Activated T-cell treated with anti-CD3 and anti-CD28 coated beads for 1 hour (primary cell): Measurements from ENCODE around the gene PLPPR2.
A peak's percentile ranks its signal among the peaks of the same experiment; 100 is the strongest.
"Not testable (repeated sequence)": the region's sequence is repeated elsewhere in the genome, so short reads cannot be mapped to it uniquely, and the experiment has no call there.

Experiments
- DNase-seq: peaks from one replicate; pipeline ENCODE4 v3.0.0-alpha.2; 2020; ENCODE audit warnings: low read depth

Gene PLPPR2

DNA sequence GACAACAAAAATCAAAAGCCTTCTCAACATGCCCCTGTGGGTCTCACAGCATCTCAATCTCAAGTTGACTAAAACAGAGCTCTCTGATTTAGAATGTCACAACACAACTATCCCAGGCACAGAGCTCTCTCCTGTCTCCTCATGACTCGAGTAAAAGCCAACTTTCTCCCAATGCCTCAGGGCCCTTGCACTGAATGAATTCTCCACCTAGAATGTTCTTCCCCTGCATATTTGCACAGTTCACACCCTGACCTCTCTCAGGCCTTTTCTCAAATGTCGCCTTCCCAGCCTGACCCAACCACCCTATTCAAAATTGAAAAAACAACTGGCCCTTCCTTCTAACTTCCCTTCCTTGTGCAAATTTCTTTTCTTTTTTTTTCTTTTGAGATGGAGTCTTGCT is 15.5 kb downstream of the PLPPR2 start:
- DNase-seq = no peak

DNA sequence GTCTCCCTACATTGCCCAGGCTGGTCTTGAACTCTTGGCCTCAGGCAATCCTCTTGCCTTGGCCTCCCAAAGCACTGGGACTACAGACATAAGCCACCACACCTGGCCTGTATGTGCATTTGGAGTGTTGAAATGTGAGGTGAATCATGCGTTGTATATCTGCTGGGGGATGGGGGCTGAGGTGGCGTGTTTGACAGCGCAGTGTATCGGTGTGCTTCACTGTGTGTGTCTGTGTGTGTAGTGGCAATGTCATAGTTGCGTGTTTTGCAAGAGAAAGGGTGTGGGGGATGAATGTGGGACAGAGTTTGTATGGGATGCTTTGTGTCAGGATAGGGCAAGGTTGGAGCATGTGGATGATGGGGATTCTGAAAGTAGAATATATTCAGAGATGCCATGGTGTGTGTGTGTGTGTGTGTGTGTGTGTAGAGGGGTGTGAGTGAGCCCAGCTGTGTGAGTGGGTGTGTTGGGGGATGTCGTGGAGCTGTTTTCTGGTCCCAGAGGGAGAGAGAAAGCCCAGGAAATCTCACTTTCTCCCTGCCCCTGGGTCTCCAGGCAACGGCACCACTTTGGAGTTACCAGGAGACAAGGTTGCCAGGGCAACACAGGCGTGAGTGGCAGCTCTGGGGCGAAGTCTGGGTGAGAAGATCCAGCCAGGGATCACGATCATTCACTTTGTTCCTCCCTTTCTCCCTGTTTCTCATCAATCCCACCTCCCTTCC is 18.1 kb downstream of the PLPPR2 start:
- DNase-seq = no peak

DNA sequence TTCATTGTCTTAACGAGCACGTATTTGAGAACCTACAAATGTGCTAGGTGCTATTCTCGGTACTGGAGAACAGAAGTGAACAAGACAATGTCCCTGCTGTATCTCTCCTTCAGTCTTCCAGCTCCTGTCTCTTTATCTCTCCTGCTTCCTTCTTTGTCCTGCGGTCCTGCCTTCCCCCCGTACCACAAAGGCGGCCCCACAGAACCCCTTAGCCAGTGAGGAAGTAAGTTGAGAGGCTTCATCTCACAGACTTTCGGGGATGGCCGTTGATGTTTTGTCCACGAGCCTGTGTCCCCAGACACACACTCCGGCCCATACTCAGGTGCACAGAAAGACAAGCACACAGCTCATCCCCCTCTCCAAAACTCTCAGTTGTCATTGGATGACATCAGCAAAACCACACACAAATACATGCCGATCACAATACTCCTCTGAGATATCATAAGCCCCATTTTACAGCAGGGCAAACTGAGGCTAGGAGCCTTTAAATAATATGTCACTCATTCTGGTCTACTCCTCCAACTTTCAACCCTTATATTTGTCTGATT is 18.7 kb downstream of the PLPPR2 start:
- DNase-seq = no peak

DNA sequence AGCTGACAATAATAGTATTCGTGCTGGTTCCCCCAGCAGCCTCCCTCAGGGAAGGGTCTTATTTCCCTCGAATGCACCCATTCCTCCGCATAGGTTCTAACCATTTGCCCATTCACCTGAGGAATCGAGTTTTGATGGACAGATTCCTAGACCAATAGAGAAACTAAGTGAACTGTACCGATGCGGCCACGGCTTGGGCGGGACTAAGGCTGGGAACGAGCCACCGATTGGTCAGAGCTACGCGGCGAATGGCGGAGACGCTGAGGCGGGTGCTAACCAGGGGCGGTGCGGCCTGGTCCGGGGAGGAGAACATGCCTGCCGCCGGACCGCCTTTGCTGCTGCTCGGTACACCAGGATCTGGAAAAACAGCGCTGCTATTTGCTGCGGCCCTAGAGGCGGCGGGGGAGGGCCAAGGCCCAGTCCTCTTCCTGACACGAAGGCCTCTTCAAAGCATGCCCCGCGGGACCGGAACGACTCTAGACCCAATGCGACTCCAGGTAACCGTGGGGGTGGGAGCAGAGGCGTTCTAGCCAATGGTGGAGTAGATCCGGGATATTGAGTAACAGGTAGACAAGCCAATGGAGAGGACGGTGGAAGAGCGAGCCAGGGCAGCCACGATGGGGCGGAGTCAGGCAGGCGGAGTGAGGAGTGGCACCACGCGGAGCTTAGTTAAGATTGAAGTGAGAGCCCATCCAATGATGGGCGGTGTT is 19.4 kb downstream of the PLPPR2 start, which contains the start of gene SWSAP1:
TSS of gene SWSAP1 (plus strand) at position 234 of the 710 bp plus-strand sequence. CDS start at position 249, 15 bp downstream.
- peak; percentile 92 for DNase-seq

DNA sequence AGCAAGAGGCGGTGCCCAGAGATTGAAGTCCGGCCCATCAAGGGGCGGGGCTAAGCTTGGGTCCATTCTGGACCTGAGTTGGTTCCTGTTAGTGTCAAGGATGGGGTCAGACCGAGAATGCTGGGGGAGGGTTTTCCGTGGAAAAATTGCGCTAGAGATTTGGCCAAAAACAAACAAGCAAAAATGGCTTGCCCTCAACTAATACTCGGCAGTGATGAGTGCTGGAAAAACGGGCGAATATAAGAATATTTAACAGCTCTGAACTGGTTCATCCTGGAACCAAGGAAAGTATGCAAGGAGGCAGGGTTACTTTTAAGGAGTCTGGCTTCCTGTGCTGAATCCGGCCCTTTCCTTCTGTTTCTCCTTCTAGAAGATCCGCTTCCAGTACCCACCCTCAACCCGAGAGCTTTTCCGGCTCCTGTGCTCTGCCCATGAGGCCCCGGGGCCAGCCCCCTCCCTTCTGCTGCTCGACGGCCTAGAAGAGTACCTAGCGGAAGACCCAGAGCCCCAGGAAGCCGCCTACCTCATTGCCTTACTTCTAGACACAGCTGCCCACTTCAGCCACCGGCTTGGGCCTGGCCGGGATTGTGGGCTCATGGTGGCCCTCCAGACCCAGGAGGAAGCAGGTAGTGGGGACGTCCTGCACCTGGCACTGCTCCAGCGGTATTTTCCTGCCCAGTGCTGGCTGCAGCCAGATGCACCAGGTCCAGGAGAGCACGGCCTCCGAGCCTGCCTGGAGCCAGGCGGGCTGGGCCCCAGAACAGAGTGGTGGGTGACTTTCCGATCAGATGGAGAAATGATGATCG is 20.1 kb downstream of the PLPPR2 start:
- peak; percentile 60 for DNase-seq

DNA sequence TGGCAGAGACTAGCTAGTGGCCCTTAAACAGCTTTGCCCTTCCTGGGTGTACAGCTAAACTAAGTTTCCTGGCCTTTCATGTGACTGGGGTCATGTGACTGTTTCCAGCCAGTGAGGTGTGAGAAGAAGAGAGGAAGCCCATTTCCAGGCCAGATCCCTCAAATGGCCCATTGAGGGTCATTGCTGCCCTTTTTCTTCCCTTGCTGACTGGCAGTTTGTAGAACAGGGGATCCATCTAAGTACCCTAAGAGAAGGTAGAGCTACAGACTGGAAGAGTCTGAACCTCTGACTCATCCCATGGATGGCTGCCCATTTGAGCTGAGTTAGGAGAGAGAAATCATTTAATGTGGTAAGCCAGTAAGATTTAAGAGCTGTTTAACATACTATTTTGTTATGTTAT is 22.0 kb downstream of the PLPPR2 start:
- no peak for DNase-seq

DNA sequence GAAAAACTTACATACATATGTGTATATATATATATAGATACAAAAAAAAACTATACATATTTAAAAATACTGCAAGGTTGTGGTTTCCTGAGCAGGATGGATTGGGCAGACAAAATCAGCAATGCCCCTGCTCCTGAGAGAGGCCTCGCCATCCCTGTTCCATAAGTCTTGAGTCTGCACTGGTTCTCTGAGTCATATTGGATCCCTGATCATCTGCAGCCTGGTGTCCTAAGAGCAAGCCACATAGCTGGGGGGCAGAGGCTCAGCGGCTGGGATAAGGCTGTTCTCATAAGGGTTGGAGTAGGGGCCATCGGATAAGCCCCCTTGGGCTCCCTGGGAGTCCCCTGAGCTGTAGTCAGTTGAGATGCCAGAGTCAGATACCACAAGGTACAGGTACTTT is 22.5 kb downstream of the PLPPR2 start:
- no peak for DNase-seq

DNA sequence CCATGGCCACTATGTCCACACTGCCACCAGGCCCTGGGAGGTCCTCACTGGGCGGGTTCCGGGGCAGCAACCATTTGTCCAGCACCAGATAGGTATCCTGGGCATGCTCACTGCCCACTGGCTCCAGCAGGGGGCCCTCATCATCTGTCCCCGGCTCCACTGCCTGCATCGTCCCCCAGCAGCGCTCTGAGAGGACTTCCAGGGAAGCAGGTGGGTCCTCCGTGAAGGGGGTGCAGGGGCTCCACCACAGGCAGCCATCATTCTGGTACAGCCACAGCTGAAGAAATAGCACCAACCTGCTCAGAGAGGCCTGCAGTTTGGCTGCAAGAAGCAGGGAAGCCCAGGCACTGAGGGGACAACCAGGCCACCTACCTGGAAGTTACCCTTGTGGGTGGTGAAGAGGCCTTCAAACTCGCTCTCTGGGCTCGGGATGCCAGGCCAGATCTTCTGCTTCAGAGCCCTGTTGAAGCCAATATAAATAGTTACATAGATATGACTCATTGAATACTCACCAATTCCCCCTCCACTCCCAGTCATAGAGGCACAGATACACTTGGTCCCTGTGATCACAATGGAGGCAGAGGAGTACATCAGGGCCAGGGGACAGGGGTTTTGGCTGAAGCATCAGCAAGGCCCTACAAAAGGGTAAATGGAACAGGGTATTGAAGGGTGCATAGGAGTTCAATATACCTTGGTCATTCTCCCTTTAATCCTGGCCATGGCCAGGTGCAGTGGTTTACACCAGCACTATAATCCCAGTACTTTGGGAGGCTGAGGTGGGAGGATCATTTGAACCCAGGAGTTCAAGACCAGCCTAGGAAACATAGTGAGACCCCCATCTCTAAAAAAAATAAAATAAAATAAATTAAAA is 23.3 kb downstream of the PLPPR2 start:
- no peak for DNase-seq

DNA sequence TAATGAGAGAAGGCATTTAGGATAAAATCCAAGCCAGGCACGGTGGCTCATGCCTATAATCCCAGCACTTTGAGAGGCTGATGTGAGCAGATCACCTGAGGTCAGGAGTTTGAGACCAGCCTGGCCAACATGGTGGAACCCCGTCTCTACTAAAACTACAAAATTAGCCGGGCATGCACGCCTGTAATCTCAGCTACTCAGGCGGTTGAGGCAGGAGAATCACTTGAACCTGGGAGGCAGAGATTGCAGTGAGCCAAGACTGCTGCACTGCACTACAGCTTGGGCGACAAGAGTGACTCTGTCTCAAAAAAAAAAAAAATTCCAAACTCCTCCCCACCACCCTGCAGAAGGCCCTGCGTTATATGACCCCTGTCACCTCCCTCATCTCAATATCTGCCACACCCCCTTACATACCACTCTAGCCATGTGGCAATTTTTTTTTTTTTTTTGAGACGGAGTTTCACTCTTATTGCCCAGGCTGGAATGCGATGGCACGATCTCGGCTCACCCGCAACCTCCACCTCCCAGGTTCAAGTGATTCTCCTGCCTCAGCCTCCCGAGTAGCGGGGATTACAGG is 24.1 kb downstream of the PLPPR2 start:
- DNase-seq = not testable (repeated sequence)

DNA sequence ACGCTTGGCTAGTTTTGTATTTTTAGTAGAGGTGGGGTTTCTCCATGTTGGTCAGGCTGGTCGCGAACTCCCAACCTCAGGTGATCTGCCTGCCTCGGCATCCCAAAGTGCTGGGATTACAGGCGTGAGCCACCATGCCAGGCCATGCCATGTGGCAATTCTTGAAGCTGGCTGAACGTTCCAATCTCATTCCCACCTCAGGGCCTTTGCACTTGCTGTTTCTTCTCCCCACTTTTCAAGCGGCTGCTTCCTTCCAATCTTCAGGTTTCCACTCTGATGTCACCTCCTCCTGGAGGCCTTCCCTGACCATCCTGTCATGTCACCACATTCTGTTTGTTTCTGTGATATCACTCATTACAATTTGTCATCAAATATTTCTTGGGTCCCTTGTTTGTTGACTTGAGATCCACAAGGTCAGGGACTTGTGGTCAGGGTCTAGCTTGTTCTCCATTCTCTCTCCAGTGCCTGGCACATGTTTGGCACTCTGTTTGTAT is 24.7 kb downstream of the PLPPR2 start:
- no peak for DNase-seq

DNA sequence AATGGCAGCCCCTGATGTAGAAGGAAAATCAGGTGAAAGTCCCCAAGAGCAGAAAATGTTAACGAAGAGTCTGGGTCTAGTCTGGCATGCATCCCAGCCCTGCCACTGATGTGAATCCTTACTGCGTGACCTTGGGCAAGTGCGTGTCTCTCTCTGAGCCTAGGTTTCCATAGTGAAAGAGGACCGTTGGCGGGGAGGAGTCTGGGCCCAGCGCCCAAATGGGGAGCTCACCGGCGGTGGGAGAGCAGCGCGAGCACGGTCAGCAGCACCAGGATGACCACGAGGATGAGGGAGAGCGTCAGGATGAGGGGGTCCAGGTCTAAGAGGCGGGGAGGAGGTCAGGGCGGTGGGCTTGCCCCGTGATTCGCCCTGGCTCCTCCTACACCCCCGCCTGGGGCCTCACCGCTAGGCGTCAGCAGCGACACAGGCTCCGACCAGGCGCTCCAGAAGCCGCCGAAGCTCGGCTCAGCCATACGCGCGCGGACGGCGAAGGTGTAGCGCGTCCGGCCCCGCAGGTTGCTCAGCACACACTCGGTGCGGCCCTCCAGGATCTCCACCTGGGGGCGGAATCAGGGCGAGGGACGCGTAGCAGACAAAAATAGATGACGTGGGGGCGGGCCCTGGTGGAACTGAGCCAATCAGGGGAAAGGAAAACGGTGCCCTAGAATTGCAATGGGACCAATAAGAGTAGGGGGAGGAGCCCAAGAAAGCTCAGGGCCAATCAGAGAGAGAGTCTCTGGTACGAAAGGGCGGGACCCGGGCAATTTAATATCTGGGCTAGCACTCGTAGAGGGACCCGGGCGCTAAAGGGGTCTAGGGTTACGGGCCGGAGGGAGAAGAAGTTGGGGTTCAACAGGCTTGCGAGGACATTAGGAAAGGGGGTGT is 25.7 kb downstream of the PLPPR2 start:
- peak; percentile 94 for DNase-seq

DNA sequence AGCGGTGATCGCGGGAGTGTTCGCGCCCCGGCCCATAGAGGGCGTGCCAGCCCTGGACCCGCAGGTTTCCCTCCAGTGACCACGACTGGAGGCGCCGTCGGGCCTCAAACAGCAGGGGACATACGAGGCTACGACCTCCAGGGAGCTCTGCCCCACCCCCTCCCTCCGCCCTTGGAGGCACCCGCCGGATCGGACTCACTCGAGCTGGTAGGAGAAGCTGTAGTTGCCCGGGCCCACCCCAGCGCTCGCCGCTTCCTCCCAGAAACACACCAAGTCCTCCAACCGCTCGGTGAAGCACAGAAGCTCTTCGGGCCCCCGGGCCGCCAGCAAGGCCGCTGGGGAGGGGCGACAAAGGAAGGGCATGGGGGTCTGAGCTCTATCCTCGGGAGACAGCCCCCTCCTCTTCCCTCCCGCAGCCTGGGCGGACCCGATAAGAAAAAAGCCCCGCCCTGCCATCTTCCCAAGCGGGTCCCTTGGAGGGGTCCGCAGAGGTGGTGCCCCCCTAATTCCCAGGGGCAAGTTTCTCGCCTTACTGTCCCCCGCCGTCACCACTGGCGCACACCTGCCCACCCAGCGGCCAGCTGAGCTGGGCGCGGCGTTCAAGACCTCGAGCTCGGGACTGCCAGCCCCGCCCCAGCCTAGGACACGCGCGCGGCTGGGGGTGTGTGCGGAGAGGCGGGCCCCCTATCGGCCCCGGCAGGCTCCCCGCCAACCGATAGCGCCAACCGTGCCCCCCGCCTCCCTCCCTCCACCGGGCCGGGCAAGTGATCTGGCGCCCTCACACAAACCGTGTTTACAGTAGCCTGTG is 27.9 kb downstream of the PLPPR2 start:
- DNase-seq = peak; percentile 19

DNA sequence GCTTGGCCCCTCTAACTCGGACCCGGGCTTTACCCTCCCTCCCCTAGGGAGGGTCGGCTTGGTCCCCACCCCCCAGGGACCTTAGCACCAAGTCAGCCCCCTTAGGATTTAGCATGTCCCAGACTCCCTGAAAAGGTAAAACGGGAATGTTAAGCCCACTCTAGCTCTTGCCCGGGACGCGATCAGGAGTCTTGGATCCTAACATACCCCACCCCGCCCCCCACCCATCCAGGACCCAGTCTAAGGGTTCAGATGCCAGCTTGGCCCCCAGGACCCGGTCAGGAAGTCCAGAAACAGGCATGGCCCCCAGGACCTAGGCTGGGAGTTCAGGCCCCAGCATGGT is 28.4 kb downstream of the PLPPR2 start:
- DNase-seq = no peak

DNA sequence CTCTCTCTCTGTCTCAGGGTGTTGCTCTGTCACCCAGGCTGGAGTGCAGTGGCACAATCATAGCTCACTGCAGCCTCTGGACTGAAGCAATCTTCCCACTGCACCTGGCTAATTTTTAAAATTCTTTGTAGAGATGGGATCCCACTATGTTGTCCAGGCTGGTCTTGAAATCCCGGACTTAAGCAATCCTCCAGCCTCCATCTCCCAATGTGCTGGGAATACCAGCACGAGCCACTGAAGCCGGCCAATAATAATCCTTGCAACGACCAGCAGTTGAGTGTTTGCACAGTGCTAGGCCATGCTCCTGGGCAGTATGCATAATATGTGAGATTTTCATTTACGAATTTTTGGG is 29.5 kb downstream of the PLPPR2 start:
- no peak for DNase-seq

DNA sequence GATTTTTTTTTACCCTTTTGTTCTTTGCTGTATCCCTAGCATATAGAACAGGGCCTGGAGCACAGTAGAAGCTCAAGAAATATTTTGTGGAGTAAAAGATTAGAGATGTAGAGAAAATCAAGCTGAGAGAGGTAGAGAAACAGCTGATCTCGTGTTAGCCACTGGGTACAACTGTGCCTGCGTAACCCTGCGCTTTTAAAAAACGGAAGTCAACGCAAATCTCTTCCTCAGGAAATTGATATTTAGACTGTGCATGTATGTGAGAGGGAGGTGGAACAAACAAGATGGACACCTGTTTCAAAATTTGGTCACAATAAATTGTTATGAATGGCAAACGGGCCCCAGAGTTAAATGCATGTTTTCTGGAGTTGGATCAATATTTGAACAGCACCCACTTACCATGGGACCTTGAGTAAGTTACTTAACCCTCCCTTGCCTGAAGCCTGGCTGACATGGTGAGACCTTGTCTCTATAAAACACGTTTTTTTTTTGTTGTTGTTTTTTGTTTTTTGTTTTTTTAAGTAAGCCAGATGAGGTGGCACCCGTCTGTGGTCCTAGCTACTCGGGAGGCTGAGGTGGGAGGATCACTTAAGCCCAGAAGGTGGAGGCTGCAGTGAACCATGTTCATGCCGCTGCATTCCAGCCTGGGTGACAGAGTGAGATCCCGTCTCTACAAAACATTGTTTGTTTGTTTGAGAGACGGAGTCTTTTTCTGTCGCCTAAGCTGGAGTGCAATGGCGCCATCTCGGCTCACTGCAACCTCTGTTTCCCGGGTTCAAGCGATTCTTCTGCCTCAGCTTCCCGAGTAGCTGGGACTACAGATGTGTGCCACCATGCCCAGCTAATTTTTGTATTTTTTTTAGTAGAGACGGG is 32.2 kb downstream of the PLPPR2 start:
- DNase-seq = no peak

DNA sequence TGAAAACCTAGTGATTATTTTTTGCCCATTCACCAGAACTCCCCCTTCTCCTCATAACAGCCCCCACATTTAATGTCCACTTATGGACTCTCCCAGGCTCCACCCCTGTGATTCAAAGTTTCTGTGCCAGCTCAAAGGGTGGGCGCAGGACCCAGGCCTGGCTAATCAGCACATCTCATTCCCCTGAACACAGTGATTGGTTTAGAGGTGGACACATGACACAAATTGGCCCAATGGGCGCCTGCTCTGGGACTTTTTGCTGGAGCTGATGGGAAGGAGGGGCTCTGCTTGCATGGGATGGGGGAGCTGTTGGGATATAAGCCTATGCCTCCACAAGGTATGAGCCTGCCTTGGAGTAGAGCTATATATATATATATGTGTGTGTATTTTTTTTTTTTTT is 35.1 kb downstream of the PLPPR2 start:
- no peak for DNase-seq

DNA sequence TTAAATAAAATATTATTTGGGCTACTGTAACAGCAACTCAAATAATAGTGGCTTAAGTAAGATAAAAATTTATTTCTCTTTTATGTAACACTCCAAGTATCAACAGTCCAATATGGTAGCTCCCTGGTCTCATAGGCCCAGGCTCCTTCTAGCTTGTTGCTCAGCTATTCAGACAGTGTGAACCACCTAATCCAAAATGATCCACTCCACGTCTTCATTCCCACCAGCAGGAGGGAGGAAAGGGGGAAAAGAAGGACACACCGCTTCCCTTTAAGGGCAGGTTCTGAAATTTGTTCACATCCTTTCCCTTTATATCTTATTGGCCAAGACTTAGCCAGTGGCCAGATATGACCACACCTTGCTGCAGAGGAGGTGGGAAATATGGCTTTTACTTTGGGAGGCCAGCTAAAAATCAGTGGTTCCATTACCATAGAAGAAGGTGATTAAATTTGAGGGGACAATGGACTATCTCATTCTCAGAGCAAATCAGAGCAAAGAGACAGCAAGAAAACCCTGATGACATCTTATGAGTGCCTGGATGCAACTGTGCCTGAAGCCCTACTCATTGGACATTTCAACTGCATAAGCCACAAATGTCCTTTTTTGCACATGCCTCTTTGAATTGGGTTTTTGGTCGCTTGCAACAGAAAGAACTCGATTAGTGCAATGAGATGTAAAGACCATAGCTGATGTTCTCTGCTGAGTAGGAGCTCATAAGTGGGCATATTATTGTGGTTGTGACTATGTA is 35.9 kb downstream of the PLPPR2 start:
- DNase-seq = no peak
